Prostate gland (tissue), 2 donors: ENCODE data around the gene B9D1.

Experiments used
- POLR2A ChIP-seq: fragments of 450-650 bp; IDR thresholded peaks from one replicate; pipeline ENCODE4 v1.6.1; 2016; ENCODE audit warnings: antibody characterized with exemption, mild to moderate bottlenecking
- TF ChIP-seq, protein P1 (sequence below), 4 experiments: fragments of 200-600 bp in 2 of 4; fragments of 450-650 bp in 2 of 4; sonication (generic) in 2 of 4; IDR thresholded peaks; 1 replicate in 3 of 4; 2 replicates in 1 of 4; pipeline ENCODE4 v1.5.1; 2016 to 2019; ENCODE audit warnings: antibody characterized with exemption in 4 of 4, mild to moderate bottlenecking in 2 of 4, moderate library complexity in 2 of 4

DNA sequence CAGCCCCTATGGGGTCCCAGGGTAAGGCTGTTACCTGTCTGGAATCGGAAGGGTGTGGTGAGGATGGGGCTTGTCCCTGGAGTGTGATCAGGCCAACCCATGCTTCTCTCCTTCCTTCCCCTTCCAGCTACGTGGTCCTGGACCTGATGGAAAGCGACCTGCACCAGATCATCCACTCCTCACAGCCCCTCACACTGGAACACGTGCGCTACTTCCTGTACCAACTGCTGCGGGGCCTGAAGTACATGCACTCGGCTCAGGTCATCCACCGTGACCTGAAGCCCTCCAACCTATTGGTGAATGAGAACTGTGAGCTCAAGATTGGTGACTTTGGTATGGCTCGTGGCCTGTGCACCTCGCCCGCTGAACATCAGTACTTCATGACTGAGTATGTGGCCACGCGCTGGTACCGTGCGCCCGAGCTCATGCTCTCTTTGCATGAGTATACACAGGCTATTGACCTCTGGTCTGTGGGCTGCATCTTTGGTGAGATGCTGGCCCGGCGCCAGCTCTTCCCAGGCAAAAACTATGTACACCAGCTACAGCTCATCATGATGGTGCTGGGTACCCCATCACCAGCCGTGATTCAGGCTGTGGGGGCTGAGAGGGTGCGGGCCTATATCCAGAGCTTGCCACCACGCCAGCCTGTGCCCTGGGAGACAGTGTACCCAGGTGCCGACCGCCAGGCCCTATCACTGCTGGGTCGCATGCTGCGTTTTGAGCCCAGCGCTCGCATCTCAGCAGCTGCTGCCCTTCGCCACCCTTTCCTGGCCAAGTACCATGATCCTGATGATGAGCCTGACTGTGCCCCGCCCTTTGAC is 18.2 kb upstream of the B9D1 start:
- TF ChIP-seq, protein P1, sequence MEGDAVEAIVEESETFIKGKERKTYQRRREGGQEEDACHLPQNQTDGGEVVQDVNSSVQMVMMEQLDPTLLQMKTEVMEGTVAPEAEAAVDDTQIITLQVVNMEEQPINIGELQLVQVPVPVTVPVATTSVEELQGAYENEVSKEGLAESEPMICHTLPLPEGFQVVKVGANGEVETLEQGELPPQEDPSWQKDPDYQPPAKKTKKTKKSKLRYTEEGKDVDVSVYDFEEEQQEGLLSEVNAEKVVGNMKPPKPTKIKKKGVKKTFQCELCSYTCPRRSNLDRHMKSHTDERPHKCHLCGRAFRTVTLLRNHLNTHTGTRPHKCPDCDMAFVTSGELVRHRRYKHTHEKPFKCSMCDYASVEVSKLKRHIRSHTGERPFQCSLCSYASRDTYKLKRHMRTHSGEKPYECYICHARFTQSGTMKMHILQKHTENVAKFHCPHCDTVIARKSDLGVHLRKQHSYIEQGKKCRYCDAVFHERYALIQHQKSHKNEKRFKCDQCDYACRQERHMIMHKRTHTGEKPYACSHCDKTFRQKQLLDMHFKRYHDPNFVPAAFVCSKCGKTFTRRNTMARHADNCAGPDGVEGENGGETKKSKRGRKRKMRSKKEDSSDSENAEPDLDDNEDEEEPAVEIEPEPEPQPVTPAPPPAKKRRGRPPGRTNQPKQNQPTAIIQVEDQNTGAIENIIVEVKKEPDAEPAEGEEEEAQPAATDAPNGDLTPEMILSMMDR (IDR thresholded peaks at IDR 0.05), result no peak
- no peak for TF ChIP-seq POLR2A
